ENCODE results near the gene THEMIS2.

DNA sequence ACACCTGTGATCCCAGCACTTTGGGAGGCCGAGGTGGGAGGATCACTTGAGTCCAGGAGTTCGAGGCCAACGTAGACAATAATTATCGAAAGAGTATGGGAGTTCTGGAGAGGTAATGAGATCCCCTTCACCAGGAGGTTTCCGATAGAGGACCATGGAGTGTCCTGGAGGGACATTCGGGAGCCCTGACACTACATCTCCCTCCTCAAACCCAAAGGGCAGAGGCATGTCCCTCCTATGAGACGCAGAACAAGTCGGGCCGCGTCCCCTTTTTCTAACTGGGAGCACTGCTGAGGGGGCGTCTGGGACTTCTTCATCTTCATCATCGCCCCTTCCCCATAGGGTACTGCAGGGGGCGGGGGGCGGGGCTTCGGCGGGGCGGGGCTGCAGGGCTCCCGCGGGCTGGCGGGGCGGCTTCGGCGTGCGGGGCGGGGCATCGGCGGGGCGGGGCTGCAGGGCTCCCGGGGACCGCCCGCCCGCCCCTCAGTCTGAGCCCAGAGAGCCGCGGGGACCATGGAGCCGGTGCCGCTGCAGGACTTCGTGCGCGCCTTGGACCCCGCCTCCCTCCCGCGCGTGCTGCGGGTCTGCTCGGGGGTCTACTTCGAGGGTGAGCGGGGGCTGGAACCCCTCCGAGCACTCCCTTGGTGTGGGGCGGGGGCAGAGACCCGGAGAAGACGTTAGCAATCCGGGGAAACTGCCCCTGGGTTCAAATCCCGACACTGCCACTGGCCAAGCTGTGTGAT, at the start of gene THEMIS2:
- TF ChIP-seq, protein P1, sequence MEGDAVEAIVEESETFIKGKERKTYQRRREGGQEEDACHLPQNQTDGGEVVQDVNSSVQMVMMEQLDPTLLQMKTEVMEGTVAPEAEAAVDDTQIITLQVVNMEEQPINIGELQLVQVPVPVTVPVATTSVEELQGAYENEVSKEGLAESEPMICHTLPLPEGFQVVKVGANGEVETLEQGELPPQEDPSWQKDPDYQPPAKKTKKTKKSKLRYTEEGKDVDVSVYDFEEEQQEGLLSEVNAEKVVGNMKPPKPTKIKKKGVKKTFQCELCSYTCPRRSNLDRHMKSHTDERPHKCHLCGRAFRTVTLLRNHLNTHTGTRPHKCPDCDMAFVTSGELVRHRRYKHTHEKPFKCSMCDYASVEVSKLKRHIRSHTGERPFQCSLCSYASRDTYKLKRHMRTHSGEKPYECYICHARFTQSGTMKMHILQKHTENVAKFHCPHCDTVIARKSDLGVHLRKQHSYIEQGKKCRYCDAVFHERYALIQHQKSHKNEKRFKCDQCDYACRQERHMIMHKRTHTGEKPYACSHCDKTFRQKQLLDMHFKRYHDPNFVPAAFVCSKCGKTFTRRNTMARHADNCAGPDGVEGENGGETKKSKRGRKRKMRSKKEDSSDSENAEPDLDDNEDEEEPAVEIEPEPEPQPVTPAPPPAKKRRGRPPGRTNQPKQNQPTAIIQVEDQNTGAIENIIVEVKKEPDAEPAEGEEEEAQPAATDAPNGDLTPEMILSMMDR (IDR thresholded peaks at IDR 0.05): no peak
- TF ChIP-seq ZFX (IDR thresholded peaks at IDR 0.05; ENCODE audit: borderline replicate concordance): no peak

Measured in 22Rv1 (cell line).